GM20431 (cell line): Measurements from ENCODE around the gene TMEM175.
"Not testable (repeated sequence)": the region's sequence is repeated elsewhere in the genome, so short reads cannot be mapped to it uniquely, and the experiment has no call there.

Source experiments
- in situ Hi-C: fragments of 300-500 bp; cut with MseI, MboI; formaldehyde crosslinking; loops from one replicate; pipeline ENCODE4 v1.15.0; 2020; ENCODE audit warnings: low sequenced_read_pairs; ENCODE audit not compliant: unreplicated experiment

TMEM175 gene

GRCh38 chr4:913280-913618 lies 19.0 kb upstream of the TMEM175 start:
- in situ Hi-C loops, result no loop called here

GRCh38 chr4:914531-914930 lies 17.7 kb upstream of the TMEM175 start:
- in situ Hi-C loops, result no loop called here

GRCh38 chr4:915041-915474 lies 17.2 kb upstream of the TMEM175 start:
- in situ Hi-C loops, result no loop called here

GRCh38 chr4:915595-915994 lies 16.7 kb upstream of the TMEM175 start:
- in situ Hi-C loops, result no loop called here

GRCh38 chr4:917466-917865 lies 14.8 kb upstream of the TMEM175 start:
- in situ Hi-C loops, result no loop called here

GRCh38 chr4:917992-918391 lies 14.3 kb upstream of the TMEM175 start:
- in situ Hi-C loops, result no loop called here

GRCh38 chr4:918591-918990 lies 13.7 kb upstream of the TMEM175 start:
- in situ Hi-C loops, result not testable (repeated sequence)

- in situ Hi-C loops, result not testable (repeated sequence)
These were observed 13.1 kb upstream of the TMEM175 start for GRCh38 chr4:919004-919680.

GRCh38 chr4:921830-922331 lies 10.4 kb upstream of the TMEM175 start:
- in situ Hi-C loops, result no loop called here

- in situ Hi-C loops, result no loop called here
These were observed 7.9 kb upstream of the TMEM175 start for GRCh38 chr4:924107-925096.

- in situ Hi-C loops, result no loop called here
These were observed 7.1 kb upstream of the TMEM175 start for GRCh38 chr4:925171-925570.

- in situ Hi-C loops, result no loop called here
These were observed 6.3 kb upstream of the TMEM175 start for GRCh38 chr4:925771-926500.

GRCh38 chr4:926538-926937 lies 5.7 kb upstream of the TMEM175 start:
- in situ Hi-C loops, result no loop called here

GRCh38 chr4:927566-927965 lies 4.7 kb upstream of the TMEM175 start:
- in situ Hi-C loops, result not testable (repeated sequence)

GRCh38 chr4:929096-929765 lies 3.0 kb upstream of the TMEM175 start:
- in situ Hi-C loops, result no loop called here

- in situ Hi-C loops, result no loop called here
These were observed 2.2 kb upstream of the TMEM175 start for GRCh38 chr4:930028-930551.

- in situ Hi-C loops, result no loop called here
These were observed 1.4 kb upstream of the TMEM175 start for GRCh38 chr4:930827-931193.

GRCh38 chr4:931194-931959 lies 883 bp upstream of the TMEM175 start:
- in situ Hi-C loops, result no loop called here

- in situ Hi-C loops, result no loop called here
These were observed 432 bp downstream of the TMEM175 start for GRCh38 chr4:932713-933070.
